HepG2 (cell line): Measurements from ENCODE around the gene NEK3. TPM values are rescaled to one million over a fixed set of nuclear protein-coding genes. Genes with fewer than 3 reads are reported as not detected.

Source experiments
- ATAC-seq: fragments of 200-7000 bp; cut with Tn5 transposase; 3 replicates; pipeline ENCODE4 v1.9.1; 2020; ENCODE audit warnings: mild to moderate bottlenecking, moderate library complexity
- BruUV-seq: library from RNA; stranded (reverse); fragments of 400-500 nt; replicated peaks from 2 replicates; lab custom pipeline; 2021; lab: Mats Ljungman, UMichigan
- CTCF ChIA-PET: fragments of 300-600 bp; formaldehyde crosslinking; extraction: SDS; loops from one replicate; lab custom pipeline; 2021; ENCODE audit warnings: low total read pairs, inconsistent platforms, low intra/inter-chr PET ratio; lab: Yijun Ruan, JAX
- POLR2A ChIA-PET: fragments of 350-600 bp; sonication (Branson Sonifier 250); formaldehyde crosslinking; loops from one replicate; lab custom pipeline; 2020; ENCODE audit warnings: antibody characterized with exemption, inconsistent platforms; lab: Yijun Ruan, JAX
- DNase-seq: peaks from one replicate; pipeline ENCODE4 v3.0.0-alpha.2; 2015; ENCODE audit warnings: low spot score
- FAIRE-seq: peaks from 3 replicates; lab custom pipeline; 2011; peaks lifted over from hg19 to GRCh38; lab: Jason Lieb, UNC
- H2AFZ ChIP-seq: one replicate; pipeline ENCODE4 v1.6.1; 2011; ENCODE audit warnings: low read length, inconsistent platforms
- H3K27ac ChIP-seq: fragments of 300-600 bp; 3 replicates; pipeline ENCODE4 v1.8.0; 2011; ENCODE audit warnings: mixed run types, mild to moderate bottlenecking, mixed read lengths, low read length, inconsistent platforms; ENCODE audit not compliant: insufficient read depth; ENCODE audit errors: extremely low read length
- H3K27me3 ChIP-seq, 2 experiments: fragments of 200-600 bp in 1 of 2; 2 replicates in 1 of 2; 3 replicates in 1 of 2; pipeline versions ENCODE4 v1.6.0 to v1.8.0; 2011; ENCODE audit warnings: low read length in 2 of 2, mild to moderate bottlenecking in 2 of 2, moderate library complexity in 2 of 2, inconsistent platforms in 1 of 2; ENCODE audit not compliant: insufficient read depth in 2 of 2, control insufficient read depth in 1 of 2
- H3K36me3 ChIP-seq, 2 experiments: fragments of 200-600 bp in 1 of 2; replicated peaks in 1 of 2; 2 replicates in 1 of 2; 3 replicates in 1 of 2; pipeline versions ENCODE4 v1.5.1 to v1.8.0; 2011; ENCODE audit warnings: low read length in 2 of 2, inconsistent platforms in 1 of 2; ENCODE audit not compliant: insufficient read depth in 2 of 2, control insufficient read depth in 1 of 2
- H3K4me1 ChIP-seq: 2 replicates; pipeline ENCODE4 v1.5.1; 2012; ENCODE audit warnings: low read length, inconsistent platforms; ENCODE audit not compliant: insufficient read depth
- H3K4me2 ChIP-seq: 2 replicates; pipeline ENCODE4 v1.6.0; 2011; ENCODE audit warnings: low read depth, low read length, inconsistent platforms
- H3K4me3 ChIP-seq, 3 experiments: fragments of 200-600 bp in 1 of 3; sonication (generic), shearing (Covaris generic) in 1 of 3; replicated peaks in 1 of 3; 2 replicates each; pipeline ENCODE4 v1.5.1; 2011 to 2016; ENCODE audit warnings: low read length in 3 of 3, inconsistent platforms in 2 of 3, low read depth in 2 of 3, mild to moderate bottlenecking in 2 of 3, control low read depth in 1 of 3, mixed read lengths in 1 of 3; ENCODE audit not compliant: insufficient read depth in 1 of 3
- H3K79me2 ChIP-seq: one replicate; pipeline ENCODE4 v1.6.1; 2011; ENCODE audit warnings: low read length, inconsistent platforms; ENCODE audit not compliant: insufficient read depth
- H3K9ac ChIP-seq: 2 replicates; pipeline ENCODE4 v1.6.0; 2011; ENCODE audit warnings: mild to moderate bottlenecking, low read depth, low read length, inconsistent platforms; ENCODE audit not compliant: insufficient read depth
- H3K9me3 ChIP-seq: 2 replicates; pipeline ENCODE4 v1.5.1; 2012; ENCODE audit warnings: mild to moderate bottlenecking, low read length
- H4K20me1 ChIP-seq: 2 replicates; pipeline ENCODE4 v1.6.0; 2011; ENCODE audit warnings: inconsistent platforms, mild to moderate bottlenecking, low read length, moderate library complexity; ENCODE audit not compliant: insufficient read depth
- ATF2 ChIP-seq: sonication (generic); formaldehyde crosslinking; IDR thresholded peaks from 2 replicates; pipeline ENCODE4 v1.4.0; 2020; ENCODE audit warnings: missing genetic modification reagents
- ATF7 ChIP-seq, 2 experiments: fragments of 450-650 bp in 1 of 2; sonication (generic) in 1 of 2; formaldehyde crosslinking in 1 of 2; IDR thresholded peaks; 2 replicates each; pipeline versions ENCODE4 v1.4.0 to v1.6.1; 2016 to 2020; ENCODE audit warnings: antibody characterized with exemption in 1 of 2, mild to moderate bottlenecking in 1 of 2, missing genetic modification reagents in 1 of 2
- ETV6 ChIP-seq: sonication (generic); formaldehyde crosslinking; conservative IDR thresholded peaks from 2 replicates; pipeline ENCODE4 v1.4.0; 2020; ENCODE audit warnings: missing genetic modification reagents
- KDM5A ChIP-seq: fragments of 200-600 bp; sonication (generic); IDR thresholded peaks from 2 replicates; pipeline ENCODE4 v1.7.0; 2018; ENCODE audit warnings: antibody characterized with exemption, mild to moderate bottlenecking, low read length, borderline replicate concordance
- PAWR ChIP-seq: sonication (generic); formaldehyde crosslinking; IDR thresholded peaks from 2 replicates; pipeline ENCODE4 v1.4.0; 2020; ENCODE audit warnings: missing genetic modification reagents, mild to moderate bottlenecking, borderline replicate concordance
- PBX2 ChIP-seq: IDR thresholded peaks from 2 replicates; pipeline ENCODE4 v1.6.1; 2016; ENCODE audit warnings: control low read depth
- RELA ChIP-seq: sonication (generic); formaldehyde crosslinking; IDR thresholded peaks from 2 replicates; pipeline ENCODE4 v1.4.0; 2020; ENCODE audit warnings: missing genetic modification reagents
- ZNF639 ChIP-seq: conservative IDR thresholded peaks from 2 replicates; pipeline ENCODE4 v1.6.1; 2018; ENCODE audit warnings: missing genetic modification reagents
- ZNF839 ChIP-seq: sonication (generic); formaldehyde crosslinking; IDR thresholded peaks from 2 replicates; pipeline ENCODE4 v1.4.0; 2020; ENCODE audit warnings: missing genetic modification reagents, mild to moderate bottlenecking, borderline replicate concordance
- ZNF879 ChIP-seq: sonication (generic); formaldehyde crosslinking; IDR thresholded peaks from 2 replicates; pipeline ENCODE4 v1.8.1; 2023; ENCODE audit warnings: missing genetic modification reagents
- ZSCAN9 ChIP-seq: IDR thresholded peaks from 2 replicates; pipeline ENCODE4 v1.6.1; 2016; ENCODE audit warnings: borderline replicate concordance
- WGBS: methylation state at CpG from one replicate; pipeline ENCODE4 v1.1.6; 2017; ENCODE audit warnings: low lambda C conversion rate; 5-methylcytosine and 5-hydroxymethylcytosine counted together
- in situ Hi-C: cut with HindIII; loops from 2 replicates; pipeline ENCODE4 v1.10.0; 2017; ENCODE audit warnings: low pct_unique_long_range_greater_than_20kb; ENCODE audit not compliant: extremely low pct_ligation_motif_present
- intact Hi-C: fragments of 100-400 bp; cut with micrococcal nuclease; formaldehyde crosslinking; loops from one replicate; pipeline ENCODE4 v1.10.0; 2022; ENCODE audit not compliant: unreplicated experiment
- polyA plus RNA-seq, 8 experiments: library from polyadenylated mRNA; depleted of rRNA in 3 of 8; stranded (reverse) in 7 of 8; unstranded in 1 of 8; fragments of >200 nt; fragmentation: Illumina TruSeq in 4 of 8; extraction: Trizol in 4 of 8; gene quantifications; 2 replicates each; pipeline versions ENCODE4 v1.2.1 to v1.2.3, GENCODE V29; 2011 to 2016; ENCODE audit warnings: low read depth in 4 of 8, missing spikeins in 1 of 8, mixed read lengths in 1 of 8; ENCODE audit not compliant: insufficient read depth in 1 of 8
- total RNA-seq, 5 experiments: library from RNA; depleted of rRNA; stranded (reverse); fragments of >200 nt; fragmentation: Illumina TruSeq; extraction: Trizol; gene quantifications; 2 replicates each; pipeline ENCODE4 v1.2.3, GENCODE V29; 2016; ENCODE audit warnings: low read depth in 1 of 5

Gene NEK3
- total and polyA plus RNA-seq, 2 of the 13 experiments (the other 11 are each of a cell fraction or from before 2014, with no cell fraction given): 36.7 to 68.2 TPM

GRCh38 chr13:52195401-52195837, 36.0 kb upstream of the NEK3 start (continued):
- TF ChIP-seq ATF2: no peak

- Histone ChIP-seq H3K36me3 (peaks cover 1 to 4% of the 10 kb centered on the region in 2 experiments; a peak in 1 of 5 replicates), H4K20me1 (no peaks in the 10 kb centered on the region), H3K4me2 (peak overlapping the region; percentile 86), H3K79me2 (peaks cover 46% of the 10 kb centered on the region), H3K4me1 (peaks cover 40% of the 10 kb centered on the region), H2AFZ (peak overlapping the region; percentile 87), H3K4me3 (peak overlapping the region; percentile 86 to 94 (median 90)), H3K9me3 (no peaks in the 10 kb centered on the region), H3K27me3 (no peaks in the 10 kb centered on the region), H3K9ac (peak overlapping the region; percentile 86), H3K27ac (peak overlapping the region; percentile 79)
- 2% methylated on average over 26 of the region's 47 CpGs for WGBS
- ChIA-PET CTCF (no interaction called here), POLR2A (interaction anchor here (1.0 to 2.3 kb wide), 9 partner anchors 9 to 66 kb away, joined by 3 to 11 read pairs (median 5); partner anchors contain the start of gene NEK5)
- FAIRE-seq (no peak), DNase-seq (peak; percentile 74), ATAC-seq (peak; percentile 96)
- TSS peak; percentile 75 for BruUV-seq
- intact Hi-C loops: loop anchor here (5.0 kb wide), 1 partner anchor 182 kb away; the partner anchor contains the start of genes ALG11 and ATP7B
- in situ Hi-C loops: no loop called here
- TF ChIP-seq KDM5A (peak; percentile 94), ZNF879 (CRISPR knock-in tag) (no peak), ATF7 (IDR thresholded peaks at IDR 0.05) (no peak), ATF7 (CRISPR knock-in tag; IDR thresholded peaks at IDR 0.05) (no peak), PAWR (CRISPR knock-in tag) (no peak), PBX2 (no peak), ZNF839 (CRISPR knock-in tag) (peak; percentile 89), ZNF639 (CRISPR knock-in tag) (peak; percentile 89; the same call in 1 of the 2 replicates), RELA (peak; percentile 73; the same call in 1 of the 2 replicates), ETV6 (CRISPR knock-in tag) (0 out of 2 replicates have a peak, but pooled peaks have one; percentile 48), ZSCAN9 (CRISPR knock-in tag) (0 out of 2 replicates have a peak, but pooled peaks have one; percentile 25)
Measured at GRCh38 chr13:52194184-52194868, 34.9 kb upstream of the NEK3 start.
